HG03354 (cell line): ENCODE data around the gene PSMA3.

Experiments used
- ATAC-seq: cut with Tn5 transposase; IDR thresholded peaks from one replicate; pipeline ENCODE4 v1.9.1; 2021; ENCODE audit warnings: mild to moderate bottlenecking; ENCODE audit not compliant: unreplicated experiment, poor library complexity, severe bottlenecking

PSMA3 gene

GRCh38 chr14:58297762-58298476, 53.3 kb downstream of the PSMA3 start:
- ATAC-seq, result peak; percentile 83

- peak; percentile 15 for ATAC-seq
Measured at GRCh38 chr14:58298477-58299400, 54.1 kb downstream of the PSMA3 start, which contains the start of gene ARID4A. Gene ARID4A, plus strand, starts transcription at chr14:58298555. Its CDS starts 1,300 bp downstream, at chr14:58299855.

- ATAC-seq, result peak; percentile 1
Measured at GRCh38 chr14:58299401-58300330, 55.0 kb downstream of the PSMA3 start.

GRCh38 chr14:58301416-58301815, 56.8 kb downstream of the PSMA3 start:
- ATAC-seq, result no peak

- ATAC-seq, result no peak
Measured at GRCh38 chr14:58305730-58306129, 61.1 kb downstream of the PSMA3 start.

- no peak for ATAC-seq
Measured at GRCh38 chr14:58307597-58308316, 63.1 kb downstream of the PSMA3 start.

DNA sequence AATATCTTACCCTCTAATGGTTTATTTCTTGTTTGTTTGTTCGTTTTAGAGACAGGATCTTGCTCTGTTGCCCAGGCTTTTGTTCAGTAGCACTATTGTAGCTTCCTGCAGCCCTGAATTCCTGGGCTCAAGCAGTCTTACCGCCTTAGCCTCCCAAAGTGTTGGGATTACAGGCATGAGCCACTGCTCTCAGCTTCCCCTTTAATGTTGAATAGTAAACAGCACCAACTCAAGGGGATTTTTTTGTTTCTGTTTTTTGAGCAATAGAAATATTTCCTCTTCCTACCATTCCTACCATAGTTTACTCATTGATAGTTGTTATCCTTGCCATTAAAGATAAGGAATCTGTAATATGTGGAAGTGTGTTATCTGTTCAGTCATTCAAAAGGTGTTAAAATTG, 64.4 kb downstream of the PSMA3 start:
- no peak for ATAC-seq

GRCh38 chr14:58313699-58314098, 69.1 kb downstream of the PSMA3 start:
- ATAC-seq, result no peak

- no peak for ATAC-seq
Measured at GRCh38 chr14:58315606-58316005, 71.0 kb downstream of the PSMA3 start.
